Psoas muscle (tissue), 8 donors: ENCODE data around the gene VSX1. TPM values are rescaled to one million over a fixed set of nuclear protein-coding genes. Genes with fewer than 3 reads are reported as not detected.

Experiments used
- ATAC-seq, 4 donors: fragments of 200-7000 bp; cut with Tn5 transposase; one replicate each; pipeline ENCODE4 v1.9.1; 2020; ENCODE audit warnings: moderate library complexity in 3 of 4, mild to moderate bottlenecking in 2 of 4
- DNase-seq, 2 donors: peaks; one replicate each; pipeline ENCODE4 v3.0.0-alpha.2; 2020
- H3K27ac ChIP-seq: fragments of 200-600 bp; one replicate; pipeline ENCODE4 v1.8.0; 2022
- H3K27me3 ChIP-seq, 3 donors: fragments of 200-600 bp in 1 of 3; one replicate each; pipeline versions ENCODE4 v1.6.1 to v1.8.0; 2013 to 2022; ENCODE audit warnings: low read length in 2 of 3, mild to moderate bottlenecking in 2 of 3, moderate library complexity in 1 of 3; ENCODE audit not compliant: insufficient read depth in 3 of 3
- H3K36me3 ChIP-seq, 2 donors: fragments of 200-600 bp in 1 of 2; one replicate each; pipeline versions ENCODE4 v1.6.1 to v1.8.0; 2013 to 2022; ENCODE audit warnings: low read depth in 1 of 2, mild to moderate bottlenecking in 1 of 2, moderate library complexity in 1 of 2; ENCODE audit not compliant: insufficient read depth in 1 of 2
- H3K4me1 ChIP-seq: fragments of 200-600 bp; one replicate; pipeline ENCODE4 v1.8.0; 2022
- H3K4me3 ChIP-seq: fragments of 200-600 bp; one replicate; pipeline ENCODE4 v1.8.0; 2022; ENCODE audit warnings: mild to moderate bottlenecking
- H3K9me3 ChIP-seq: fragments of 200-600 bp; one replicate; pipeline ENCODE4 v1.8.0; 2022
- WGBS, 3 donors: extraction: QIAGEN DNeasy Blood & Tissue Kit; methylation state at CpG; one replicate each; pipeline versions ENCODE4 v1.1.6 to v1.1.7; 2013; 5-methylcytosine and 5-hydroxymethylcytosine counted together
- intact Hi-C, 2 donors: fragments of 100-400 bp; cut with DNase I; formaldehyde crosslinking; loops; one replicate each; pipeline versions ENCODE4 v1.11.0 to v1.14.2; 2022
- polyA plus RNA-seq, 3 donors: library from polyadenylated mRNA; stranded (reverse); fragments of 200-250 nt; gene quantifications; one replicate each; pipeline ENCODE4 v1.2.3, GENCODE V29; 2013
- total RNA-seq, 4 donors: library from RNA; stranded (reverse); fragmentation: NEBNext Ultra II Directional in 2 of 4; extraction: Animal tissue kit (Norgen Biotek cat#: 25700) in 2 of 4; gene quantifications; one replicate each; pipeline versions ENCODE4 v1.2.1 to v1.2.4, GENCODE V29; 2021 to 2023
- TF ChIP-seq, protein P1 (sequence below): fragments of 200-600 bp; IDR thresholded peaks from one replicate; pipeline ENCODE4 v1.8.0; 2022; ENCODE audit warnings: antibody characterized with exemption
- donor health status: healthy with polysubstance abuse.
- donor health status: DM: no; HTN: no; CAD: no; lungs with moderate emphysema.
- donor health status: Bipolar disorder and iron deficiency.
- donor health status: healthy.
- donor health status: DM: yes; HTN: yes; CAD: no.
- donor health status: DM: no; HTN: no; CAD: no.
- donor health status: DM: no; HTN: no; CAD: no.
- donor health status: DM: yes; HTN: yes; CAD: no.

The VSX1 gene
- total and polyA plus RNA-seq, 7 donors = 0.04 to 0.52 (median 0.24) TPM; not detected in 1

DNA sequence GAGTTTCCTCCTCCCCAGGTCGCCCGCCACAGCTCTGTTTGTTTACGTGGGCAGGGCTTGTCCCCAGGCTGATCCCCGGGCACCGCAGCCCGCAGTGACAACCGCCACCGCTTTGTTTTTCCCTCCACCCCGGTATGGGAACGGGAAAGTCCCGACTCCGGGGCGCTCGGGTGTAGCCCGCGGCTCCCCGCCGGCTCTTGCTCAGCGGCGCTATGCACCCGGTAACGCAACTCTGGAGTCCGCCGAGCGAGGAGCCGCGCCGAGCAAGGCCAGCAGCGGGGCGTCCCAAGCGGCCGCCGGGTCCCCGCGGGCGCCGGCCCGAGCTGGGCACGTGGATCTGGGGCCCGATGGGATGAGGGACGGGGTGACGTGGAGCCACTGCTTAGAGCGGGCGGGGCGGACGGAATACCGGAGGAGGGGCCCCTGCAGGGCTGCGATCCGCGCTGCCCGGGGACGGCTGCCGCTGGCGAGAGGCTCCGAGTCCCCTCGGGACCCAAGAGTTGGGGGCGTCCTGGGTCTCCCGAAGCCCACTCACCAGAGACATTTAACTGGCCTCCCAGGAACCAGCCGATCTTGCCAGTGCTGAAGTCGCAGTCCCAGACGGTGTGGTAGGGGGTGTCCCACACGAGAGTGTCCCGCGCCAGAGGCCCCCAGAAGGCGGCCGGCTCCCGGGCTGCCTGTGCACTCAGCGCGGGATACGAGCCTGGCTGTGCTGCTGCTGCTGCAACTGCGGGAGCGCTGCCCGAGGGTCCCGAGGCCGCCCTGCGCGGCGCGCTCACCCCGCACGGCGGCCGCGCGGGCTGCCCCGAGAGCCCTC, 24.5 kb downstream of the VSX1 start:
- H3K4me1 ChIP-seq = peaks cover 47% of the 10 kb centered on the region
- peak overlapping the region; percentile 86 for H3K4me3 ChIP-seq
- ATAC-seq (peak; percentile 68 to 79 (median 74)), DNase-seq (peak; percentile 74 to 85)
- no peaks in the 10 kb centered on the region for H3K9me3 ChIP-seq
- H3K27me3 ChIP-seq = no peaks in the 10 kb centered on the region
- no peaks in the 10 kb centered on the region for H3K36me3 ChIP-seq
- WGBS, 3 donors = 0 to 1% (median 1%) methylated on average over 75 to 86 of the region's 86 CpGs
- TF ChIP-seq, protein P1, sequence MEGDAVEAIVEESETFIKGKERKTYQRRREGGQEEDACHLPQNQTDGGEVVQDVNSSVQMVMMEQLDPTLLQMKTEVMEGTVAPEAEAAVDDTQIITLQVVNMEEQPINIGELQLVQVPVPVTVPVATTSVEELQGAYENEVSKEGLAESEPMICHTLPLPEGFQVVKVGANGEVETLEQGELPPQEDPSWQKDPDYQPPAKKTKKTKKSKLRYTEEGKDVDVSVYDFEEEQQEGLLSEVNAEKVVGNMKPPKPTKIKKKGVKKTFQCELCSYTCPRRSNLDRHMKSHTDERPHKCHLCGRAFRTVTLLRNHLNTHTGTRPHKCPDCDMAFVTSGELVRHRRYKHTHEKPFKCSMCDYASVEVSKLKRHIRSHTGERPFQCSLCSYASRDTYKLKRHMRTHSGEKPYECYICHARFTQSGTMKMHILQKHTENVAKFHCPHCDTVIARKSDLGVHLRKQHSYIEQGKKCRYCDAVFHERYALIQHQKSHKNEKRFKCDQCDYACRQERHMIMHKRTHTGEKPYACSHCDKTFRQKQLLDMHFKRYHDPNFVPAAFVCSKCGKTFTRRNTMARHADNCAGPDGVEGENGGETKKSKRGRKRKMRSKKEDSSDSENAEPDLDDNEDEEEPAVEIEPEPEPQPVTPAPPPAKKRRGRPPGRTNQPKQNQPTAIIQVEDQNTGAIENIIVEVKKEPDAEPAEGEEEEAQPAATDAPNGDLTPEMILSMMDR = no peak
- peak overlapping the region; percentile 83 for H3K27ac ChIP-seq
- intact Hi-C loops = no loop called here

DNA sequence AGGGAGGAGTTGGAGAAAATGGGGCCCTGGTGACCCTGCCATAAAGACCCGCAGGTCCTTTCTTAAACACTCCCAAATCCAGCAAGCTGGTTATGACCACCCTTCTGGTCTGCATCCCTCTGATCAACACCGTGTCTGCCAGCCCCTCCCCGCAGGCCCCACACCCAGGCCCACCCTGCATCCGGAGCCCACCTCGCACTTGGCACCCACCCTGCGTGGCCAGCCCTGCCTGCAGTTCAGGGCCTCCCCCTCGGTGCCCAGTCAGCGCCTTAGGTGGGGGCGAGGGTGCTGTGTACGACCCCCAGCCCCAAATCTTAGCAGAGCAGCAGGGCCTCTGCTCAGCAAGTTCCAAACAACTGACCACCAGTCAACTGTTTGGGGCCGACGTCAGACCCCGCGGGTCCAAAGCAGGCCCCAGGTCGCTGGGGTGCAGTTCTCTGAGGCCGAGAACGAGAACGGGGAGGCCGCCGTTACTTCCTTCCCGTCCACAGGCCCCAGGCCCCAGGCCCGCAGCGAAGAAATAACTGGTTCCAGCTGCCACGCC, 25.2 kb downstream of the VSX1 start:
- intact Hi-C loops = no loop called here
- TF ChIP-seq, protein P1 = no peak
- peak overlapping the region; percentile 83 for H3K27ac ChIP-seq
- H3K9me3 ChIP-seq = no peaks in the 10 kb centered on the region
- peaks cover 54% of the 10 kb centered on the region for H3K4me1 ChIP-seq
- no peaks in the 10 kb centered on the region for H3K36me3 ChIP-seq
- 7 to 12% (median 11%) methylated on average over 24 of the region's 24 CpGs for WGBS, 3 donors
- peak overlapping the region; percentile 86 for H3K4me3 ChIP-seq
- DNase-seq (no peak), ATAC-seq (no peak)
- no peaks in the 10 kb centered on the region for H3K27me3 ChIP-seq

DNA sequence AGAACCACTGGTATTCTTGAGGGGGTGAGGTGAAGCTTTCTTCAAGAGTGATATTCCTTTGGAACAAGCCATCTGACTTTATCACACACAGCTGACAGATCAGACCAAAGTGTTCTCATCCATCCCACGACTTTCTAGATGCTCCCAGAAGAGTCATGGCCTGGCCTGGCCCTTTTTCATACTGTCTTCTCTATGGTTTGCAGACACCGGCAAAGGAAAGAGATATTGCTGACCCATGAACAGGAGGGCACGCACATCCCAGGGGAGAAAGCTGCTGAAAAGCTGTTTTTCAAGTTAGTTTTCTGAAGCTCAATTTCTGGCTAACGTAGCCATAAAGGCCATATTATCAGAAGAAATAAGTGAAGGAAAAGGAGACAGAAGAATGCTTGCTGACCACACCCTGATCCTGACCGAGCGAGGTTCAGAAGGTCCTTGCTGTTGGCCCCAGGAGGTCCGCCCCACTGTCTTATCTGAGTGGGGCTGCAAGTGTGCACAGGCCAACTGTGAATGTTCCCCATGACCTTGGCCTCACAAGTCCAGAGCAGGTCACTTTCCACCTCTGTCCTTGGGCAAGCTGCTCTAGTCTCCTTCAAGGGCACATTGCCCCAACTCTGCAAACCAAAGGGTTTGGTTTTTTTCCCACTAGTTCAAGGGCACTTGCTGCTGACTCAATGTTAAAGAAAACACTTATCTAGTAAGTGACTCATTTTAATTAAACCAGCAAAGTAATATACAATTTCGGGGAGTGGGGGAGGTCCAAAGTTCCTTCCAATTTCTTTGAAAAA, 26.0 kb downstream of the VSX1 start:
- WGBS, 3 donors = 76 to 83% (median 77%) methylated on average over 8 of the region's 8 CpGs
- peak overlapping the region; percentile 86 for H3K4me3 ChIP-seq
- no peaks in the 10 kb centered on the region for H3K9me3 ChIP-seq
- DNase-seq (no peak), ATAC-seq (no peak)
- no peaks in the 10 kb centered on the region for H3K27me3 ChIP-seq
- peak overlapping the region; percentile 83 for H3K27ac ChIP-seq
- H3K36me3 ChIP-seq = no peaks in the 10 kb centered on the region
- intact Hi-C loops = loop anchor here in 1 of 2 donors (2.0 kb wide), 1 partner anchor 19 kb away; no protein-coding TSS in a partner anchor
- peaks cover 63% of the 10 kb centered on the region for H3K4me1 ChIP-seq
- TF ChIP-seq, protein P1 = no peak

DNA sequence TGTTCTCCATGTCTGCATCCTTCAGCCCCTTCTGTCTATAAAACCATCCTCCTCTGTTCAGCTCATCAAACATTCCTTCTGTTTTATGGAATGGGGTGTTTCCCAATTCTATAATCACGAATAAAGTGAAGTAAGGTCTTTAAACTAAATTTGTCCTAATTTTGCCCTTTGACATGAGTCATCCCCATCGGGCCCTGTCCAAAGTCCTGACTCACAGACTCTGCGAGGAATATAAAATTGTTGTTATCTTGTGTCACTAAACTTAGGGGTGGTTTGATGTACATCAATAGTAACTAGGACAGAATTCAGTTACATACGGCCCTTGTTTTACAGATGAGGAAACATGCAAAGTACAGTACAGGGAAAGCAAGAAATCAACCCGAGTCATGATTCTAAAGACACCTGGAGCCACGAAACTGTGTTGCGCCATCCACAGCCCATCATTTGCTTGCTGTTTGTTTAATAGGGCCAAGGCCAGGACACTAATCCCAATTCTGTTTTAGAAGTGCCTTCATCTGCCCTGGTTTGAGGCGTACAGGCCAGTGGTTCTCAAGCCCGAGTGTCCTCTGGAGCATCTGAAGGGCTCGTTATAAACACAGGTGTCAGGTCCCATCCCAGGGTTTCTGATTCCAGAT, 26.8 kb downstream of the VSX1 start:
- DNase-seq (no peak), ATAC-seq (peak in 3 of 4 donors; percentile 14 to 21 (median 14))
- intact Hi-C loops = loop anchor here in 1 of 2 donors (2.0 kb wide), 1 partner anchor 18 kb away; no protein-coding TSS in a partner anchor
- no peaks in the 10 kb centered on the region for H3K36me3 ChIP-seq
- peaks cover 71% of the 10 kb centered on the region for H3K4me1 ChIP-seq
- H3K27me3 ChIP-seq = no peaks in the 10 kb centered on the region
- 60 to 74% (median 73%) methylated on average over 10 of the region's 10 CpGs for WGBS, 3 donors
- peak overlapping the region; percentile 21 for H3K4me3 ChIP-seq
- TF ChIP-seq, protein P1 = no peak
- peak overlapping the region; percentile 83 for H3K27ac ChIP-seq
- no peaks in the 10 kb centered on the region for H3K9me3 ChIP-seq
